Activated CD8-positive, alpha-beta memory T cell treated with anti-CD3 and anti-CD28 coated beads, Interleukin-2, amount 10 ng/mL, durations not matched to agents 7 days and 5 days (primary cell): ENCODE results near the gene SCFD2. TPM values are rescaled to one million over a fixed set of nuclear protein-coding genes. Genes with fewer than 3 reads are reported as not detected.
"Not testable (repeated sequence)": the region's sequence is repeated elsewhere in the genome, so short reads cannot be mapped to it uniquely, and the experiment has no call there.

ENCODE experiments used
- ATAC-seq: fragments of 150-1000 bp; cut with Tn5 transposase; one replicate; pipeline ENCODE4 v1.10.0; 2021; ENCODE audit warnings: moderate library complexity
- CTCF ChIA-PET: fragments of 350-600 bp; sonication (Branson Sonifier 250); formaldehyde crosslinking; loops from one replicate; lab custom pipeline; 2021; ENCODE audit warnings: antibody characterized with exemption; lab: Charles Lee
- DNase-seq: peaks from one replicate; pipeline ENCODE4 v3.0.0-alpha.2; 2020
- H3K27ac Mint-ChIP-seq: one replicate; pipeline ENCODE4 v1.8.0; 2021; ENCODE audit warnings: mild to moderate bottlenecking, mixed read lengths
- H3K27me3 Mint-ChIP-seq: one replicate; pipeline ENCODE4 v1.8.0; 2021; ENCODE audit warnings: mixed read lengths
- H3K36me3 Mint-ChIP-seq: one replicate; pipeline ENCODE4 v1.8.0; 2021; ENCODE audit warnings: mild to moderate bottlenecking, mixed read lengths
- H3K4me1 Mint-ChIP-seq: one replicate; pipeline ENCODE4 v1.8.0; 2021; ENCODE audit warnings: mixed read lengths
- H3K4me3 Mint-ChIP-seq: one replicate; pipeline ENCODE4 v1.8.0; 2021; ENCODE audit warnings: mild to moderate bottlenecking, moderate library complexity, mixed read lengths
- H3K9me3 Mint-ChIP-seq: one replicate; pipeline ENCODE4 v1.8.0; 2022; ENCODE audit warnings: low read depth, mixed read lengths
- total RNA-seq, 2 experiments: library from RNA; stranded (reverse); gene quantifications; one replicate each; pipeline ENCODE4 v1.2.3, GENCODE V29; 2021

SCFD2 gene
- total RNA-seq, 2 experiments from 2014 or later: 28.3 to 30.9 TPM

GRCh38 chr4:53156896-53157295 lies 209.0 kb downstream of the SCFD2 start:
- Mint-ChIP-seq H3K36me3 (peaks cover 14% of the 10 kb centered on the region), H3K9me3 (peaks cover 6% of the 10 kb centered on the region), H3K4me3 (no peak overlapping the region), H3K27me3 (no peaks in the 10 kb centered on the region), H3K4me1 (no peaks in the 10 kb centered on the region), H3K27ac (no peak overlapping the region)
- CTCF ChIA-PET: no interaction called here
- ATAC-seq: no peak
- no peak for DNase-seq

GRCh38 chr4:53152467-53152866 lies 213.4 kb downstream of the SCFD2 start:
- DNase-seq (no peak), ATAC-seq (no peak)
- H3K27ac Mint-ChIP-seq: no peak overlapping the region
- H3K4me1 Mint-ChIP-seq: peaks cover 2% of the 10 kb centered on the region
- H3K27me3 Mint-ChIP-seq: no peaks in the 10 kb centered on the region
- peaks cover 10% of the 10 kb centered on the region for H3K36me3 Mint-ChIP-seq
- no peak overlapping the region for H3K4me3 Mint-ChIP-seq
- peaks cover 6% of the 10 kb centered on the region for H3K9me3 Mint-ChIP-seq
- CTCF ChIA-PET: no interaction called here

DNA sequence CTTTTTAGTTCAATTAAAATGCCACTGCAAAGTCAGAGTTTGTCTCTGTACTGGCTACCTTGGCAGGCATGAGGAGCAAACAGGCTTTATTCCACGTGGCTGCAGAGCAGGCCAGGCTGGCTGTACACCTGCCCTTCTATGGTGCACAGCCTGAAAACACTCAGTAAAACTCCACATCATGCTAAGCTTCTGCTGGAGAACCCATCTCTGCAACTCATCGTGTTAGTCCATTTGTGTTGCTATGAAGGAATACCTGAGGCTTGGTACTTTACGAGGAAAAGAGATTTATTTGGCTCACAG lies 214.4 kb downstream of the SCFD2 start:
- CTCF ChIA-PET: no interaction called here
- DNase-seq: no peak
- H3K9me3 Mint-ChIP-seq: peaks cover 6% of the 10 kb centered on the region
- no peak overlapping the region for H3K4me3 Mint-ChIP-seq
- no peak overlapping the region for H3K27ac Mint-ChIP-seq
- ATAC-seq: no peak
- H3K36me3 Mint-ChIP-seq: peaks cover 10% of the 10 kb centered on the region
- no peaks in the 10 kb centered on the region for H3K27me3 Mint-ChIP-seq
- peaks cover 2% of the 10 kb centered on the region for H3K4me1 Mint-ChIP-seq

DNA sequence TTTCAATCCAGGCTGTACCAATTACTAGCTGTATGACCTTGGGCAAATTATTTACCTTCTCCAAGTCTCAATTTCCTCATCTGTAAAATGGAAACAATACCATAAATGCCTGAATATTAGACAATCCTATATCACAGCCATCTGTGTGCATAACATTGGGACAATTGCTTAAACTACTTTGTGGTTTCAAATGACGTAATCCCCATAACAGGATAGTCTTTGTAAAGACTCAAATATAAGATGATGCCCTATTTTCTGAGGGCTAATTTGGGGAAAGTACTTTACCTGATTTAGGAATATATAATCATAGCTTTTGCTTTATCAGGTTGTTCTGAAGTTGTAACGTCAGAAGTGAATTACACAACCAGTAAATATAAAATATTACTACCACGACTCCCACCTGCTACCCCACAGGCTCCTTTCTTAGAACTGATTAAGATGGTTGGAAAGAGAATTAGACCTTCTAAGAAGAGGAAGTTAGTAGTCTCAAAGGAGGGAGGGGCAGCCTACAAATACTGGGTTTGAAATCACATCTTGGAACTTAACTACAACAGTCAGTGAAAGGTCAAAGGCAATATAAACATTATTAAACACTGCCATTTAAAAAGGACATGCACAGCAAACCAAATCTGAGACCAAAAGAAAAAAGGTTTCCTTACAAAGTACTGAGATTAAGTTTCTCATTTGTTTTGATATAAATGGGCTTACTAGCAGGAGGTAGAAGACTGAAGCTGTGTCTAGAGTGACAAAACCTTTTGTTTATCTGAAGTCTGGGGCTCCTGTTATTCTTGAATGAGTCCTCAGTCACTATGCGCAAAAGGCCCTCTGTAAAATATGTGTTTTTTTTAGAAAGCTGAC lies 215.0 kb downstream of the SCFD2 start:
- ATAC-seq (no peak), DNase-seq (no peak)
- no peak overlapping the region for H3K27ac Mint-ChIP-seq
- no peaks in the 10 kb centered on the region for H3K27me3 Mint-ChIP-seq
- no peak overlapping the region for H3K4me3 Mint-ChIP-seq
- peaks cover 2% of the 10 kb centered on the region for H3K4me1 Mint-ChIP-seq
- H3K9me3 Mint-ChIP-seq: peaks cover 6% of the 10 kb centered on the region
- peaks cover 10% of the 10 kb centered on the region for H3K36me3 Mint-ChIP-seq
- CTCF ChIA-PET: no interaction called here

DNA sequence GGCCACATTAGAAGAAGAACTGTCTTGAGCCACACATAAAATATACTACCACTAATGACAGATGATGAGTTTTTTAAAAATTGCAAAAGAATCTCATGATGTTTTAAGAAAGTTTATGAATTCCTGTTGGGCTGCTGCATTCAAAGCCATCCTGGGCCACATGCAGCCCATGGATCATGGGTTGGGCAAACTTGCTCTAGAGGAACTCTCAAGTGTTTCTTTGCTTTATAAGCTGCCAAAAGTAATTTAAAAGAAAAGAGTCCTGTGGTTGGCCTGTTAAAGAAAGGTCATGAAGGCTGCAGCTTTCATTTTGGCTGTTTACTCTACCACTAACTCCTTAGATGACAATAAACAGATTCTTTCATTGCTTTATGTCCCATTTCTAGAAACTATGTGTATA lies 218.2 kb downstream of the SCFD2 start:
- CTCF ChIA-PET: no interaction called here

DNA sequence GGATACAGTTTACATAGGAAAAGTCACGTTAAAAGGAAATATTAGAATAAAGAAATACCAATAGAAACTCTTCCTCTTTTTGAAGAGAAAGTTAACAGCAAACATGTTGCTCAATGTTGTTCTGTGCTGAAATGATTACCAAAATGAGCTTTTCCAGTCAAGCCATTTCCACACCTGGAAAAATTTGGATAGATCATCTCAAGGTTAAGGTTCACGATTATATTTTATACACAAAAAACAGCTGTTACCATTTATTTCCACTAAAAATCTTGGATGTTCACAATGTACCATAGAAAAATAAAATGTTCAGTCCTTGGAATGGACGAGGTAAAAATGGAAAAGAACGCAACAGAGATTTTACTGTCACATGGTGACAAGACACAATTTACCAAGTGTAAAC lies 218.7 kb downstream of the SCFD2 start:
- CTCF ChIA-PET: no interaction called here
- no peaks in the 10 kb centered on the region for H3K27me3 Mint-ChIP-seq
- H3K4me3 Mint-ChIP-seq: no peak overlapping the region
- peaks cover 19% of the 10 kb centered on the region for H3K36me3 Mint-ChIP-seq
- DNase-seq: no peak
- no peak overlapping the region for H3K27ac Mint-ChIP-seq
- no peak for ATAC-seq
- no peaks in the 10 kb centered on the region for H3K9me3 Mint-ChIP-seq
- H3K4me1 Mint-ChIP-seq: peaks cover 2% of the 10 kb centered on the region

More for the DNA sequence above, 218.2 kb downstream of the SCFD2 start:
- H3K4me3 Mint-ChIP-seq: no peak overlapping the region
- peaks cover 3% of the 10 kb centered on the region for H3K9me3 Mint-ChIP-seq
- ATAC-seq: no peak
- H3K27ac Mint-ChIP-seq: no peak overlapping the region
- no peak for DNase-seq
- H3K4me1 Mint-ChIP-seq: peaks cover 2% of the 10 kb centered on the region
- no peaks in the 10 kb centered on the region for H3K27me3 Mint-ChIP-seq
- peaks cover 14% of the 10 kb centered on the region for H3K36me3 Mint-ChIP-seq

DNA sequence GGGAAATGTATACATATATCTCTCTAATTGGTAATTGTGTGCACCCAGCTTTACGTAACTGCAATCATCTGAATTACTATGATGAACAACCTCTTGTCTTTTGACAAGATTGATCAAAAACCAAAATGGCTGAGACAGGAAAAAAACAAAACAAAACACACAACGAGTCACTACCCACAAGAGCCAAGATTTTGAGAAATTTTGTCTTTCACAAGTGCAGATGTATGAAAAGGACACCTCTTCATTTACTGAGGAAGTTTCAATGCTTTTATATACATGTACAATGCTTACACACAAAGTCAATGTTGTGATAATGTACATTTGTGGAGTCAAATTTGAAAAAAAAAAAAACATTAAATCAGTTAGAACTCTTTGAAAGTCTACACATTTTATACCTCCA lies 224.6 kb downstream of the SCFD2 start:
- no peaks in the 10 kb centered on the region for H3K9me3 Mint-ChIP-seq
- no peaks in the 10 kb centered on the region for H3K27me3 Mint-ChIP-seq
- ATAC-seq (no peak), DNase-seq (no peak)
- H3K4me1 Mint-ChIP-seq: peaks cover 7% of the 10 kb centered on the region
- H3K27ac Mint-ChIP-seq: no peak overlapping the region
- peaks cover 36% of the 10 kb centered on the region for H3K36me3 Mint-ChIP-seq
- no peak overlapping the region for H3K4me3 Mint-ChIP-seq
- CTCF ChIA-PET: no interaction called here

DNA sequence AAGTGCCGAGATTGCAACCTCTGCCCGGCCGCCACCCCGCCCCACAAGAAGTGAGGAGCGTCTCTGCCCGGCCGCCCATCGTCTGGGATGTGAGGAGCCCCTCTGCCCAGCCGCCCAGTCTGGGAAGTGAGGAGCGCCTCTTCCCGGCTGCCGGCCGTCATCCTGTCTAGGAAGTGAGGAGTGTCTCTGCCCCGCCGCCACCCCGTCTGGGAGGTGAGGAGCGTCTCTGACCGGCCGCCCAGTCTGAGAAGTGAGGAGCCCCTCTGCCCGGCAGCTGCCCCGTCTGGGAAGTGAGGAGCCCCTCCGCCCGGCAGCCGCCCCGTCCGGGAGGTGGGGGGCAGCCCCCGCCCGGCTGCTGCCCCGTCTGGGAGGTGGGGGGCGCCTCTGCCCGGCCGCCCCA lies 226.6 kb downstream of the SCFD2 start:
- H3K27ac Mint-ChIP-seq, CTCF ChIA-PET, H3K27me3 Mint-ChIP-seq, H3K9me3 Mint-ChIP-seq, DNase-seq, H3K4me3 Mint-ChIP-seq, H3K4me1 Mint-ChIP-seq, ATAC-seq: not testable (repeated sequence)
- H3K36me3 Mint-ChIP-seq: peaks cover 27% of the 10 kb centered on the region

DNA sequence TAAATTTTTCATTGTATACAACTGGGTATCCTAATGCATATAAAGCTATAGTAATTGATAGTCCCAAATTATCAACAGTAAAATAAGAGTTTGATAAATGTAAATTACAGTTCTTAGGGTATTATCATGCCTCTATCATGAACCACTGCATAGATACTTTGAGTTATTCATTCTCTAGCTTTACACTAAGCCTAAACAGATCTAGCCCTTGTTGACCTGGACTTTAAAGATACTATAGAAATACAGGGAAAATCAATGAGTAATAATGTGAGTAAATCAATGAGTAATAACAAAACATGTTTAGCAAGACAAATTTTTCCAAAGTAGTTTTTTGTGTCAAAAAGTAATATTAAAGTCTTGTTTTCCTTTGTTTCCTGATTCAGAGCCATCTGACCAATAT lies 228.4 kb downstream of the SCFD2 start:
- H3K4me3 Mint-ChIP-seq: no peak overlapping the region
- H3K27ac Mint-ChIP-seq: no peak overlapping the region
- no peaks in the 10 kb centered on the region for H3K27me3 Mint-ChIP-seq
- CTCF ChIA-PET: no interaction called here
- no peak for DNase-seq
- peaks cover 25% of the 10 kb centered on the region for H3K36me3 Mint-ChIP-seq
- H3K4me1 Mint-ChIP-seq: peaks cover 7% of the 10 kb centered on the region
- no peaks in the 10 kb centered on the region for H3K9me3 Mint-ChIP-seq
- ATAC-seq: no peak

GRCh38 chr4:53136954-53137353 lies 228.9 kb downstream of the SCFD2 start:
- Mint-ChIP-seq H3K27ac (no peak overlapping the region), H3K9me3 (no peaks in the 10 kb centered on the region), H3K4me1 (peaks cover 7% of the 10 kb centered on the region), H3K36me3 (peaks cover 23% of the 10 kb centered on the region), H3K4me3 (no peak overlapping the region), H3K27me3 (no peaks in the 10 kb centered on the region)
- DNase-seq: no peak
- CTCF ChIA-PET: no interaction called here
- no peak for ATAC-seq

DNA sequence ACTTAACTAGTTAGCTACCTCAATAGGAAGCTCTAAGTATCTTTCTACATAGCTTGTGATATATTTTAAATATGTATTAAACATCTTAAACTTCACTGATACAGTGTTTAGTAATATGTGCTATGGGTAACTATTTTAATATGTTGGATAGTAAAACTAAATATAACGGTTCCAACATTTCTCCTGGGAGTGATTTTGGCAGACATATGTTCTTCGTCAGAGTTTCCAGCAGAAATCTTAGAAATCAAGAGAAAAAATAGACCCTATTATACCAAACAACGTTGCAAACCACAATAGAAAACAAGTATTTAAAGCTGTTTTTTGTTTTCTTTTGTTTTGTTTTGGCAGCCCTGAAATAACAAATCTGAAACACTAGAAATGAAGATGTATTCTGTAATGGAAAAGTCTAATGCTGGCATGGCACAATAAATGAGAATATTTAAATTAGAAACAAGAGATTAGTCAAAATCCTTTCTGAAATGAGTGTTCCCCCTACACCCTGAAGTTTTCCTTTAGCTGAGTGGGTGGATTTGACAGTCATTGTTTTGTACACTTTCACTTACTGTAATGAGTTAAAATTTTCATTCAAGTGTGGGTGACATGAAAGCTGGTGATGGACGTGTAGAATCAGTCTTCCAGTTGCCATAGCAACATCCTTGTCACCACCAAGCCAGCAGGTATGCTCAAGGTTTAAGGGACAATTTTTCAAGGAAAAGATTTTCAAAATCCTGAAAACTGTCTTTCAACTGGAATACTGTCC lies 233.5 kb downstream of the SCFD2 start:
- CTCF ChIA-PET: no interaction called here
- ATAC-seq: no peak
- Mint-ChIP-seq H3K4me1 (no peaks in the 10 kb centered on the region), H3K27ac (no peak overlapping the region), H3K36me3 (peaks cover 11% of the 10 kb centered on the region), H3K27me3 (no peaks in the 10 kb centered on the region), H3K4me3 (no peak overlapping the region), H3K9me3 (no peaks in the 10 kb centered on the region)
- no peak for DNase-seq

DNA sequence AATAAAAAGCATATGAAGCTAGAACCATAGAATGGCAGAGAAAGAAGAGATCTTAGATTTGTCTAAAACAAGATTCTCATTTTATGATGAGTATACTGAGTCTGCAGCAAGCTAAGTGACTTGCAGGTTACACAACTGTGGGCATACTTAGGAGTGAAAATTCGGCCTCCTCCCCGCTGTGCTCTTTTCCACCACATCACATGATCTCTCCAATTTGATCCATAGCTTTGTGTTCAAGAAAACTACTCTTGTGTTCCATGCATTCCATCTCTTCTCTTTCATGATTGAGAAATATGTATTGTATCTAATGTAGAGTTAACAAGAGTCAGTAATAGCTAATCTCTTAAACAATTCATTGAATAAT lies 234.3 kb downstream of the SCFD2 start:
- H3K4me1 Mint-ChIP-seq: no peaks in the 10 kb centered on the region
- no peaks in the 10 kb centered on the region for H3K9me3 Mint-ChIP-seq
- no peak for ATAC-seq
- H3K36me3 Mint-ChIP-seq: peaks cover 11% of the 10 kb centered on the region
- no peak for DNase-seq
- no peak overlapping the region for H3K27ac Mint-ChIP-seq
- H3K4me3 Mint-ChIP-seq: no peak overlapping the region
- H3K27me3 Mint-ChIP-seq: no peaks in the 10 kb centered on the region
- CTCF ChIA-PET: no interaction called here

DNA sequence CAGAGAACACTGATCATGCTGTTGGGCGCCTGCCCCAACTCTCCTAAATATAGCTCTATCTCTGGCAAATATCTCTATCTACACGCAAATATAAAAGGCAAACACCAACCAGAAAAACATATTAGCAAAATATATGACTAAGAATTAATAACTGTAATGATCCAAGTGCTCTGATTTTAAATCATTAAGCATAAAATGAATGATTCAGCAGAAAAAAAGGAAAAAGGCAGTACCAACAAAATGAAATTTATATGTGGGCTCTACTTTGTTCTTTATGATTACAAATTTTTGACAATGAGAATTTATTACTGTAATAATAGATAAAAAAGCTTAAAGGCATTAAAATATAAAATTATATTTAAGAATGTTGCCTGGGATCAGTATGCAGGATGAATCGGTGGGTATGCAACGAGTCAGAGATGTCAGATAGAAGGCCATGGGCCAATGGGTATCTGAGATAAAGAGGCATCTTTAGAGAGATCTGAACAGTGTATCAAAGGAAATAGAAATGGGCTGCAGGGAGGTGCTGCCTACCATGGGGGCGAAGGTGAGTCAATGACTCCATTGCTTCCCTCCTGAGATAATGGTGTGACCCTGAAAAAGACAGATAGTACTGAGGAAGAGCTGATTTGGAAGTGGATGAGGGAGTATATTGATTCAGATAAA lies 234.8 kb downstream of the SCFD2 start:
- ATAC-seq (no peak), DNase-seq (no peak)
- H3K4me3 Mint-ChIP-seq: no peak overlapping the region

More for the DNA sequence above, 234.8 kb downstream of the SCFD2 start:
- CTCF ChIA-PET: no interaction called here
- Mint-ChIP-seq H3K4me1 (no peaks in the 10 kb centered on the region), H3K9me3 (no peaks in the 10 kb centered on the region), H3K27me3 (no peaks in the 10 kb centered on the region), H3K36me3 (peaks cover 11% of the 10 kb centered on the region), H3K27ac (no peak overlapping the region)
